Smooth muscle cell of the coronary artery (primary cell): ENCODE results near the gene DYDC1. TPM values are rescaled to one million over a fixed set of nuclear protein-coding genes. Genes with fewer than 3 reads are reported as not detected.

ENCODE experiments used
- total RNA-seq: library from RNA; depleted of rRNA; stranded (reverse); fragments of >200 nt; gene quantifications from 2 replicates; pipeline ENCODE4 v1.2.3, GENCODE V29; 2014; ENCODE audit warnings: low replicate concordance

Gene DYDC1
- total RNA-seq = not detected in 2 replicates

DNA sequence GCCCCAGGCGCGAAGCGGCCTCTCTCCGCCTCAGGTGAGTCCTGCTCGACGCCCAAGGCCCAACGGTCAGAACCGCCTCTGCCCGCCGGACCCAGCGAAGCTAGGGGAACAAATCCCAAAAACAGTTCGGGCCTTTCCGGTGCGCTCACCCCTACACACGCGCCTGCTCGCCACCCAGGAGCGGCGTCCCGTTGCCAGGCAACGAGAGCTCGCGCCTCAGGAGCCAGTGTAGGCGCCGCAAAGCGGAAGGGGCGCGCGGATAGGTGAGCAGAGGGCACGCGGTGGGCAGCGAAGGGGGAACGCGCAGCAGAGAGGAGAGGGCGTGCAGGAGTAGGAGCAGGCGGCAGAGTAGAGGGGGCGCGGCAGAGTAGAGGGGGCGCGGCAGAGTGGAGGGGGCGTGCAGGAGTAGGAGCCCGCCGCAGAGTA lies at the start of gene DYDC1, which contains the start of gene DYDC2:
Gene DYDC1, minus strand, starts transcription at position 193 of the 426 bp plus-strand sequence. CDS start 4,154 bp downstream, outside the sequence.
Gene DYDC2, plus strand, starts transcription at position 219 of the 426 bp plus-strand sequence. CDS start 5,663 bp downstream, outside the sequence.

GRCh38 chr10:80289451-80290287 lies 66.9 kb downstream of the DYDC1 start, which contains the start of gene MAT1A:
MAT1A (minus strand) TSS chr10:80289658; CDS start chr10:80289423, 235 bp downstream.

Other genes starting within 250 kb of the DYDC1 start
- 24.6 and 27.2 TPM in 2 replicates for gene PLAC9, start 224.0 kb downstream of the DYDC1 start, total RNA-seq
- gene ANXA11, start 151.2 kb downstream of the DYDC1 start, total RNA-seq = 45.7 and 51.5 TPM in 2 replicates
- gene MAT1A, start 67.1 kb downstream of the DYDC1 start, total RNA-seq = not detected in 2 replicates
- not detected in 2 replicates for gene DYDC2, start within 50 bp of the DYDC1 start, total RNA-seq
- 1.3 and 1.4 TPM in 2 replicates for gene PRXL2A, start 51.8 kb upstream of the DYDC1 start, total RNA-seq
- gene TSPAN14, start 97.6 kb upstream of the DYDC1 start, total RNA-seq = 13.5 and 15.6 TPM in 2 replicates
- not detected in 2 replicates for gene SH2D4B, start 181.1 kb upstream of the DYDC1 start, total RNA-seq